HG03064 (cell line): Measurements from ENCODE around the gene NCOR2.

Experiments
- ATAC-seq: cut with Tn5 transposase; IDR thresholded peaks from one replicate; pipeline ENCODE4 v1.9.1; 2021; ENCODE audit warnings: low read depth; ENCODE audit not compliant: unreplicated experiment

Gene NCOR2

GRCh38 chr12:124531281-124531745, 36.1 kb downstream of the NCOR2 start:
- ATAC-seq: no peak

GRCh38 chr12:124530637-124531263, 36.7 kb downstream of the NCOR2 start:
- no peak for ATAC-seq

GRCh38 chr12:124529565-124530276, 37.7 kb downstream of the NCOR2 start:
- ATAC-seq: no peak

- ATAC-seq: no peak
Measured at GRCh38 chr12:124527861-124528561, 39.4 kb downstream of the NCOR2 start.

- ATAC-seq: no peak
Measured at GRCh38 chr12:124525927-124526692, 41.3 kb downstream of the NCOR2 start.

- ATAC-seq: no peak
Measured at GRCh38 chr12:124525455-124525854, 42.0 kb downstream of the NCOR2 start.

GRCh38 chr12:124524231-124524925, 43.0 kb downstream of the NCOR2 start:
- ATAC-seq: no peak

GRCh38 chr12:124523071-124523470, 44.3 kb downstream of the NCOR2 start:
- no peak for ATAC-seq

GRCh38 chr12:124520907-124521306, 46.5 kb downstream of the NCOR2 start:
- ATAC-seq: no peak

GRCh38 chr12:124520265-124520701, 47.1 kb downstream of the NCOR2 start:
- no peak for ATAC-seq

- no peak for ATAC-seq
Measured at GRCh38 chr12:124519746-124520145, 47.7 kb downstream of the NCOR2 start.

- ATAC-seq: no peak
Measured at GRCh38 chr12:124518051-124518932, 49.1 kb downstream of the NCOR2 start.
